ENCODE measurements around the gene RBM47. TPM values are rescaled to one million over a fixed set of nuclear protein-coding genes. Genes with fewer than 3 reads are reported as not detected.

The RBM47 gene
- total and polyA plus RNA-seq, 2 of the 4 experiments (the other 2 are of a cell fraction), result 0.44 to 1.1 TPM

DNA sequence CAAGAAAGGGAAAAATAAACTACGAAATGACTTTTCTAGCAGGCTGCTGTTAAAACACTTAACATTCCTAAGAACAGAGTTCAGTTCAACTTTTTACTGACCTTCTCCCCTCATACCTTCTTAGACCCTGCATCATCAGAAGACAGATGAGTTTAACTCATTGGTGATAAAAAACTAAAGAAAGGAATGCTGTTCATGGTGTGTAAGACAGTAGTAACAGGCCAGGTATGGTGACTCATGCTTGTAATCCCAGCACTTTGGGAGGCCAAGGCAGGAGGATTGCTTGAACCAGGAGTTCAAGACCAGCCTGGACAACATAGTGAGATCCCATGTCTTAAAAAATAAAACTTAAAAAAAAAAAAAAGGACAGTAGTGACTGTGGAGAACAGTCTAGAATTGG, 16.2 kb downstream of the RBM47 start:
- H3K36me3 ChIP-seq (ENCODE audit: control insufficient read depth, insufficient read depth, low read length), result no peaks in the 10 kb centered on the region
- H2BK5ac ChIP-seq (ENCODE audit: low read depth, low read length, poor library complexity, severe bottlenecking), result no peak overlapping the region
- no peak overlapping the region for H4K5ac ChIP-seq (ENCODE audit: low read depth, low read length)
- no peak overlapping the region for H3K27ac ChIP-seq (ENCODE audit: insufficient read depth, low read length)
- no peak overlapping the region for H2BK15ac ChIP-seq (ENCODE audit: low read depth, low read length)
- peak; percentile 49 for ATAC-seq (ENCODE audit: low read depth)
- no peaks in the 10 kb centered on the region for H3K9me3 ChIP-seq (ENCODE audit: control insufficient read depth, insufficient read depth, low read length)
- H3K56ac ChIP-seq (ENCODE audit: extremely low read depth, insufficient read depth, low read length), result no peak overlapping the region
- H2BK20ac ChIP-seq (ENCODE audit: low read depth, low read length), result no peak overlapping the region
- H3K27me3 ChIP-seq (ENCODE audit: control insufficient read depth, insufficient read depth, low read length), result no peaks in the 10 kb centered on the region
- no peak overlapping the region for H3K4me2 ChIP-seq (ENCODE audit: low read depth, low read length)
- H2BK120ac ChIP-seq (ENCODE audit: low read depth, low read length), result no peak overlapping the region
- dilution Hi-C loops (cut with HindIII; ENCODE audit: low sequenced_read_pairs, unreplicated experiment), result no loop called here
- intact Hi-C loops (cut with micrococcal nuclease), result no loop called here
- H3K4me3 ChIP-seq (ENCODE audit: insufficient read depth, low read depth, low read length), result no peak overlapping the region
- no TSS peak for BruUV-seq (replicated peaks)
- no peak overlapping the region for H4K91ac ChIP-seq (ENCODE audit: insufficient read depth, low read depth, low read length)
- TF ChIP-seq RCOR1 (IDR thresholded peaks at IDR 0.05; ENCODE audit: insufficient replicate concordance, low read length) (peak; percentile 42), MAZ (IDR thresholded peaks at IDR 0.05; ENCODE audit: borderline replicate concordance, low read depth, low read length) (no peak)
- TF ChIP-seq, protein P1, sequence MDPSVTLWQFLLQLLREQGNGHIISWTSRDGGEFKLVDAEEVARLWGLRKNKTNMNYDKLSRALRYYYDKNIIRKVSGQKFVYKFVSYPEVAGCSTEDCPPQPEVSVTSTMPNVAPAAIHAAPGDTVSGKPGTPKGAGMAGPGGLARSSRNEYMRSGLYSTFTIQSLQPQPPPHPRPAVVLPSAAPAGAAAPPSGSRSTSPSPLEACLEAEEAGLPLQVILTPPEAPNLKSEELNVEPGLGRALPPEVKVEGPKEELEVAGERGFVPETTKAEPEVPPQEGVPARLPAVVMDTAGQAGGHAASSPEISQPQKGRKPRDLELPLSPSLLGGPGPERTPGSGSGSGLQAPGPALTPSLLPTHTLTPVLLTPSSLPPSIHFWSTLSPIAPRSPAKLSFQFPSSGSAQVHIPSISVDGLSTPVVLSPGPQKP (IDR thresholded peaks at IDR 0.05; ENCODE audit: borderline replicate concordance, low read depth, low read length), result no peak
- in situ Hi-C loops (cut with MboI; ENCODE audit: low sequenced_read_pairs), result no loop called here
- no peaks in the 10 kb centered on the region for H3K4me1 ChIP-seq (ENCODE audit: control insufficient read depth, insufficient read depth, low read length)
- H3K9ac ChIP-seq (ENCODE audit: low read depth, low read length), result no peak overlapping the region
- DNase-seq, result peak; percentile 79
- H2AFZ ChIP-seq (replicated peaks; ENCODE audit: low read length, poor library complexity), result no peak overlapping the region
- no peak overlapping the region for H2AK5ac ChIP-seq (ENCODE audit: low read depth, low read length)
- WGBS, 2 experiments (ENCODE audit: extremely low coverage in 2 of 2, insufficient read length in 1 of 2), result no CpG with 5 or more reads among the region's 1 CpG
- 0 out of 2 replicates have a peak, but pooled peaks cover 2% of the 10 kb centered on the region for H3K9me1 ChIP-seq (ENCODE audit: insufficient read depth, low read length)
- ChIA-PET POLR2A (ENCODE audit: unreplicated experiment) (no interaction called here), CTCF (no interaction called here)
- no peaks in the 10 kb centered on the region for H4K20me1 ChIP-seq (ENCODE audit: insufficient read depth, low read length)
- H3K14ac ChIP-seq (replicated peaks; ENCODE audit: low read depth, low read length), result no peak overlapping the region
- no peak overlapping the region for H4K8ac ChIP-seq (ENCODE audit: low read depth in 2 of 2, low read length in 2 of 2)
- no peak overlapping the region for H3K23ac ChIP-seq (ENCODE audit: low read depth, low read length)
- no peak overlapping the region for H2AK9ac ChIP-seq (replicated peaks; ENCODE audit: low read depth, low read length, poor library complexity)
- H3K18ac ChIP-seq (ENCODE audit: low read depth, low read length), result no peak overlapping the region
- H3K79me1 ChIP-seq (ENCODE audit: low read depth in 1 of 2, low read length in 2 of 2), result no peaks in the 10 kb centered on the region
- H3K4ac ChIP-seq (ENCODE audit: low read depth, low read length), result no peak overlapping the region
